Ishikawa (cell line): ENCODE measurements around the gene SERPINA3.

ENCODE experiments used
- CEBPB ChIP-seq: IDR thresholded peaks from 2 replicates; pipeline ENCODE4 v1.6.1; 2012
- CREB1 ChIP-seq: IDR thresholded peaks from 2 replicates; pipeline ENCODE4 v1.6.1; 2012; ENCODE audit warnings: low read depth
- EP300 ChIP-seq: IDR thresholded peaks from 2 replicates; pipeline ENCODE4 v1.6.1; 2012; ENCODE audit warnings: borderline replicate concordance
- MAX ChIP-seq: IDR thresholded peaks from 2 replicates; pipeline ENCODE4 v1.6.1; 2012
- RAD21 ChIP-seq: IDR thresholded peaks from 2 replicates; pipeline ENCODE4 v1.6.1; 2012; ENCODE audit warnings: low read depth
- REST ChIP-seq: IDR thresholded peaks from 2 replicates; pipeline ENCODE4 v1.6.1; 2012; ENCODE audit warnings: low read depth, mild to moderate bottlenecking
- TEAD4 ChIP-seq: IDR thresholded peaks from 2 replicates; pipeline ENCODE4 v1.6.1; 2012
- YY1 ChIP-seq: IDR thresholded peaks from 2 replicates; pipeline ENCODE4 v1.6.1; 2012; ENCODE audit warnings: low read depth

- TF ChIP-seq REST (no peak), TEAD4 (no peak), RAD21 (no peak), EP300 (no peak), CEBPB (no peak), MAX (no peak), YY1 (no peak), CREB1 (no peak)
Observed at GRCh38 chr14:94665544-94665943, 53.4 kb downstream of the SERPINA3 start.
